GM18498 (cell line): ENCODE data around the gene SHROOM1.

Experiments used
- ATAC-seq: cut with Tn5 transposase; IDR thresholded peaks from one replicate; pipeline ENCODE4 v1.9.1; 2021; ENCODE audit warnings: mild to moderate bottlenecking, moderate library complexity; ENCODE audit not compliant: unreplicated experiment

SHROOM1 gene

GRCh38 chr5:132826424-132827082, 3.9 kb downstream of the SHROOM1 start:
- no peak for ATAC-seq

GRCh38 chr5:132825834-132826391, 4.5 kb downstream of the SHROOM1 start:
- ATAC-seq = no peak

- no peak for ATAC-seq
These were observed 5.2 kb downstream of the SHROOM1 start for GRCh38 chr5:132825033-132825833.

DNA sequence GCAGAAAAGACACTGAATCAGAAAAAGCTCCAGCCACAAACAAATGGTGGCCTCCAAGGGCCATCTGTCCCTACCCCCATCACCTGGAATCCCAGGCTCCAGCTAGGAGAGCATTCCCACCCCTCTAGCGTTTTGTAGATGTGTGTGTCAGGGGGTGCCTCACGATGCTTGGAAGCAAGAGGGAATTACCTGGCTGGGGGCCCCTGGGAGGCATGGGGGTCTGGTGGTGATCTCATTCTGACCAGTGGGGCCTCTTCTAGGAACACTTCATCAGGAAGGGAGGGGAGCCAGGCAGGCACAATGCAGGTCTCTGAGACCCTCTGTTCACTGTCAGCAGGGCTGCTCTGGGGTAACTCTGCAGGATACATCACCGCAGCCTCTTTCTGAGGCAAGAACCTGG, 6.0 kb downstream of the SHROOM1 start:
- no peak for ATAC-seq

DNA sequence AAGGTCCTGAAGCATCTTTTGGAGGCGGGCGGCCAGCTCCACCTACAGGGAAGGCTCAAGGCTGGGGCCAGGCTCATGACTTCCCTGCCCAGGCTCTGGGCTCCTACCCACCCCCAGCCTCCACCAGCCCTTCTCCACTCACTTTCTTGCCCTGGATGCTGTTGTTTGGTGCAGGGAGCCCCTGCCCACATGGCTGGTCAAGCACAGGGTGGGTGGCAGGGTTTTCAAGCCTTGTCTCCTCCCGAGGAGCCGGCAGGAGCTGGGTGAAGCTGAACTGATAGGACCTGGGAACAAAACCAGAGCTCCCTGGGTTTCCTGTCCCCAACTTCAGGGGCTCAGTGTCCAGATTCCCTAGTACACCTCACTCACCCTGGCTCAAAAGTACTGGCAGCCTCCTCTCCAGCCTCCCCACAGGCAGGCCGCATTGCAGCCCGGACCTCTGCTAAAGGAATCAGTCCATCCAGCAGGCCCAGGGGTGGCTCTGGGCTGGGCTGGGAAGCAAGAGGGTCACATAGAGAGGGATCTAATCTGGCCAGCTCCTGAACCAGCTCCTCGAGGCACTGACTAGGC, 6.9 kb downstream of the SHROOM1 start:
- no peak for ATAC-seq

DNA sequence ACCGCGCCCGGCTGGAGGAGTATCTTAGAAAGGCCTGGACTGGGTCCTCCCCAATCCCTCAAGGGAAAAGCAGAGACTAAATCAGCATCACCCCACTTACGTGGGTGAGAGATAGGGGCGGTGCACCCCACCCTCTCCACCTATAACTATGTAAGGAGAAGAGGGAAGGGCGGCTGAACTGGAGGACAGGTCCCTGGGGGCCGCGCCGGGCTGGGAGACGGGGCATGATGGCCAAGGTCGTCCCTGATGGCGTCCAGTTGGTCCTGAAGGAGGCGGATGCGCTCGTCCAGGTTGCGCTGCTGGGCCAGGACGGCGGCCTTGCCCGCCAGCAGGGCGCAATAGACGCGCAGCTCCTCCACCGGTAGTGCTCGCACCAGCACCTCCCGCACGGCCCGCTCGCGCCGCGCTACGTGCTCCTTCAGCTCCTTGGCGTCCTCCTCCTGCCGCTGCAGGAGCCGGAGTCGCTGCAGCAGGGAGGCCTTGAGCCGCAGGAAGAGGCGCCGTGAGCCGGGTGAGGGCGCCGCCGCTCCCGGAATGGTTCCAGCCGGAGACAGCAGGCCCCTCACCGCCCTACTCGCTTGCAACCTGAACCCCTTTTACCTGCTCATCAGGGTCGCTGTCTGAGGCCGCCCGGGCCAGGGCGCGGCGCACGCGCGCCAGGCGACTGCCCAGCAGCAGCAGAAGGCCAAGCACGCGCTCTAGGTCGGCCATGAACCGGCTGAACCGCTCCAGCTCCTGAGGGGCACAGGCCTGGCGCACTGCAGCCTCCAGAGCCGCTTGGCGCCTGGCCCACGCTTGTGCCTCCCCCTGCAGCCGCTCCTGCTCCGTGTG, 7.6 kb downstream of the SHROOM1 start:
- ATAC-seq = no peak

- no peak for ATAC-seq
These were observed 8.7 kb downstream of the SHROOM1 start for GRCh38 chr5:132821791-132822190.

DNA sequence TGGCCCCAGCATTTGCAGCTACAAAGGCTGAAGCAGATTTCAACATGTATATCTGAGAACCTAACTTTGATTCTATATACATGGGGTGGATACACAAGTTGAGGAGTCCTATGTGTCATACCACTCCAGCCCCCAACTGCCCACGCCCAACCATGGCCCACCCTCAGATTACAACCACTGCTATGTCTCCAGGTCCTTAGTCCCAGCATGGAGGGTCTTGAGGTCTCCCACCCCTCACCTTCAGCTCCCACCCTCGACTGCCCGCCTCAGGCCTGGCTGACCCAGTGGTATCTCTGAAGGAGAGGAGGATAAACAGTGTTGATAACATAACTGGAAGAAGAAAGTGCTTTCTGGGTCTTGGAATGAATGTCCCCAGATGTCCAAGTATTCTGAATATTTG, 9.1 kb downstream of the SHROOM1 start:
- no peak for ATAC-seq

DNA sequence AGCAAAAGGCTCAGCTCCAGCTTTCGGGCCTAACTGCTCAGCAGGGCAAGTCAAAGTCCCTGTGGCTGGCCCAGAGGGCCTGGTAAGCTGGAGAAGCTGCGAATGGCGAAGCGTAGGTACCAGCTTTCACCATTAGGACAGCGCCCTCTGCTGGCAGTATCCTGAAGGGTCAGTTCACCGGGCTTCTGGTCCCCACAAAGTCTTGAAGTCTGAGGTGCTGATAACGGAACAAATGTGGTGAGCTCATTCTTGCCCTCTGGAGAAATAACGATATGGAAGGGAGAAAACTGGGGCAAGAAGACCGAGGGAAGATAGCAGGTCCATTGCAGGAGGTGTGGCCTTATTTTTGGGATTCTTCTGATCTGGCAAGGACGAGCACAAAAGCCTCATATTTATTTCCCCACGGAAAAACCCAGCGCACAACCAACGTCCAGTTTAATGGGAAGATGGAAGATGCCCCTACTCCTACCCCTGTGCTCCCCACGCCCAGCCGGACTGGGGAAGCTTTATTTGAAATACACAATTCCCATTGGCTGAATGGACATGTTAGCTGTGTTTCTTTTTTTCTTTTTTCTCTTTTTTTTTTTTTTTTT, 10.2 kb downstream of the SHROOM1 start:
- peak; percentile 82 for ATAC-seq

GRCh38 chr5:132819468-132819867, 11.0 kb downstream of the SHROOM1 start:
- ATAC-seq = no peak

DNA sequence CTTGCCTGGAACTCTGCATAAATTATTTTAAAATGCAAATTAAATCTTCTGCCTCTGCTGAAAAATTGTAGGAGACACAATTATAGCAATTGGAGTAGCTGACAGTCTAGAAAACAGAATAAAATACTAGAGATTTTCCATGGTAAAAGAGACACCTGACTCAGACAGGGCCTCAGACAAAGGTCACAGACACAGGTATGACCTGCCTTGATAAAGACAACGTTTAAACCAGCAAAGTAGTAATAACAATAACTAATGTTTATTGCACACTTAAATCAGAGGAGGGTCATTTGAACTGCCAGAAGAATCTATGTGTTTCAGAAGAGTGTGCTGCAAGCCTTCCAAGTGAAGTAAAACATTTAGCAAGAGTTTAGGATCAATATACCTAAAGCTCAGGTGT, 13.4 kb downstream of the SHROOM1 start:
- ATAC-seq = no peak

DNA sequence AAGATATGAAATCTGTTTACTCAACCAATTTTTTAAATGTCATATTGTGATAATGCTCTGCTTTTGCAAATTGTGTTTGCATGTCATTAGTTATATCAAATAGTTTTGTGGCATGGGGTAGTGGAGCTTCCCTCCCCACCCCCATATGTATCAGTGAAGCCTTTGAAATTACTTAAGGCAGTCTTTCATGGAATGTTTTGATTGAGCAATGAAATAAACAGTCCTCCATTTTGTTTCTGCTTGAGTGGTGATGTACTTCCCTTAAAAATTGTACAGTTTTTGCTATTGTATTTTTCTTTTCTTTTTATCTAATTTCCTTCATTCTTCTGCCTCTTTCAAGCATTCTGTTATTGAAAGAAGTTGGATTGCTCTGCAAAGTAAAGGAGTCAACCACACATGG, 13.9 kb downstream of the SHROOM1 start:
- no peak for ATAC-seq

GRCh38 chr5:132816083-132816482, 14.4 kb downstream of the SHROOM1 start:
- no peak for ATAC-seq

DNA sequence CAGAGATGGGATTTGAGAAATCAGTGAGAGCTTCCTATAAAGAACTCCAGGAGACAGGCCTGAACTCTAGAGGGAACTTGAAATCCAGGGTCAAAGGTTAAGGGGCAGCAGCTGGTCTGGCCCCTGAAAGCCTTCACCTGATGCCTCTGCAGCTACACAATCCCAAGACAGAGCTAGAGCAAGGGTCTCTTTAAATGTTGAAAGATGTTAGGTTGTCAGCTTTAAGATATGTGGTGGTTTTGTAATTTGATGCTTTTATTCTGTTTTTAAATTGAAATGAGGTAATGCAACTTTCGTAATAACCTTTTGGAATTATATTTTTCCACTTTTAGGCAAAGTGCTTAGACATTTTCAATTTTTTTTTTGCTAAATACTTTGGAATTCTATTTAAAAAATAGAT, 15.0 kb downstream of the SHROOM1 start:
- no peak for ATAC-seq

DNA sequence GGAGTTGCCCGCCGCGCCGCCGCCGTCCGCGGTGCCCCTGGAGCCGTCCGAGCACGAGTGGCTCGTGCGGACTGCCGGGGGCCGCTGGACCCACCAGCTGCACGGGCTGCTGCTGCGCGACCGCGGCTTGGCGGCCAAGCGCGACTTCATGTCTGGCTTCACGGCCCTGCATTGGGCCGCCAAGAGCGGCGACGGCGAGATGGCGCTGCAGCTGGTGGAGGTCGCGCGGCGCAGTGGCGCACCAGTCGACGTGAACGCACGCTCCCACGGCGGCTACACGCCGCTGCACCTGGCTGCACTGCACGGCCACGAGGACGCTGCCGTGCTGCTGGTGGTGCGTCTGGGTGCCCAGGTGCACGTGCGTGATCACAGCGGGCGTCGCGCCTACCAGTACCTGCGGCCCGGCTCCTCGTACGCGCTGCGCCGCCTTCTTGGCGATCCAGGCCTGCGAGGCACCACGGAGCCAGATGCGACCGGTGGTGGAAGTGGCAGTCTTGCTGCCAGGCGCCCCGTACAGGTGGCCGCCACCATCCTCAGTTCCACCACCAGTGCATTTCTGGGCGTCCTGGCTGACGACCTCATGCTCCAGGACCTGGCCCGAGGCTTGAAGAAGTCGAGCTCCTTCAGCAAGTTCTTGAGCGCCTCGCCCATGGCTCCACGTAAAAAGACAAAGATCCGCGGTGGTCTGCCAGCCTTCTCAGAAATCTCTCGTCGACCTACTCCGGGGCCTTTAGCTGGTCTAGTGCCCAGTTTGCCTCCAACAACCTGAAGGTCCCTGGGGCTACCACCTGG, 15.7 kb downstream of the SHROOM1 start:
- ATAC-seq = no peak

DNA sequence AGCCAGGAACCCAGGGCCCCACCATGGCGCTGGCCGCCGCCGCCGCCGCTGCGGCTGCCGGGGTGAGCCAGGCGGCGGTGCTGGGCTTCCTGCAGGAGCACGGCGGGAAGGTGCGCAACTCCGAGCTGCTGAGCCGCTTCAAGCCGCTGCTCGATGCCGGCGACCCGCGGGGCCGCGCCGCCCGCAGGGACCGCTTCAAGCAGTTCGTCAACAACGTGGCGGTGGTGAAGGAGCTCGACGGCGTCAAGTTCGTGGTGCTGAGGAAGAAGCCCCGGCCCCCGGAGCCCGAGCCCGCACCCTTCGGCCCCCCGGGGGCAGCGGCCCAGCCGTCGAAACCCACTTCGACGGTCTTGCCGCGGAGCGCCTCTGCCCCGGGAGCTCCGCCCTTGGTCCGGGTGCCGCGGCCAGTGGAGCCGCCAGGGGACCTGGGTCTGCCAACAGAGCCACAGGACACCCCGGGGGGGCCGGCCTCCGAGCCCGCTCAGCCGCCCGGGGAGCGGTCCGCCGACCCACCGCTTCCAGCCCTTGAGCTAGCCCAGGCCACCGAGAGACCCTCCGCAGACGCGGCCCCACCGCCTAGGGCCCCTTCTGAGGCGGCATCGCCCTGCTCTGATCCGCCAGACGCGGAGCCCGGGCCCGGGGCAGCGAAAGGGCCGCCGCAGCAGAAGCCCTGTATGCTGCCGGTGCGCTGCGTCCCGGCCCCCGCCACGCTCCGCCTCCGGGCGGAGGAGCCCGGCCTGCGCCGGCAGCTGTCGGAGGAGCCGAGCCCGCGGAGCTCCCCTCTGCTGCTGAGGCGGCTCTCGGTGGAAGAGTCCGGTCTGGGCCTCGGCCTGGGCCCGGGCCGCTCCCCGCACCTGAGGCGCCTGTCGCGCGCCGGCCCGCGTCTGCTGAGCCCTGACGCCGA, 16.6 kb downstream of the SHROOM1 start:
- no peak for ATAC-seq

GRCh38 chr5:132812781-132813598, 17.5 kb downstream of the SHROOM1 start, which contains the start of gene SOWAHA:
TSS of gene SOWAHA (plus strand) at chr5:132813302. CDS start at chr5:132813622, 320 bp downstream.
- no peak for ATAC-seq
